ENCODE data around the gene SPAG7.
A peak's percentile ranks its signal among the peaks of the same experiment; 100 is the strongest.

SPAG7 gene

GRCh38 chr17:4934173-4934979 lies 33.2 kb downstream of the SPAG7 start:
- WGBS, 2 donors (ENCODE audit: extremely low coverage in 2 of 2, insufficient read length in 2 of 2, insufficient replicate concordance in 1 of 2) = no CpG with 5 or more reads among the region's 14 CpGs

GRCh38 chr17:4933646-4934045 lies 34.0 kb downstream of the SPAG7 start:
- Histone ChIP-seq H4K91ac (ENCODE audit: low read depth, low read length, poor library complexity) (no peak overlapping the region), H3K14ac (ENCODE audit: low read length) (no peak overlapping the region), H2BK15ac (ENCODE audit: low read length) (no peak overlapping the region), H3K27me3 (ENCODE audit: control insufficient read depth in 3 of 3, insufficient read depth in 3 of 3, low read depth in 1 of 3, low read length in 3 of 3) (no peaks in the 10 kb centered on the region), H2AK5ac (ENCODE audit: low read depth, low read length) (no peak overlapping the region), H3K4me1 (ENCODE audit: control insufficient read depth in 2 of 2, insufficient read depth in 1 of 2, low read depth in 1 of 2, low read length in 2 of 2) (peaks cover 3% of the 10 kb centered on the region in 2 donors), H3K23ac (ENCODE audit: low read depth, low read length, poor library complexity) (no peak overlapping the region), H3K4me2 (ENCODE audit: insufficient read depth, low read length, poor library complexity, severe bottlenecking) (no peak overlapping the region), H2BK12ac (ENCODE audit: low read length) (no peak overlapping the region), H2BK5ac (ENCODE audit: low read length) (no peak overlapping the region), H4K8ac (ENCODE audit: low read depth, low read length) (no peak overlapping the region), H2BK120ac (ENCODE audit: low read depth, low read length) (no peak overlapping the region), H3K79me1 (ENCODE audit: low read depth, low read length) (peaks cover 10% of the 10 kb centered on the region), H3K9ac (ENCODE audit: low read depth, low read length, poor library complexity) (no peak overlapping the region), H3K36me3 (replicated peaks in 1 of 2; ENCODE audit: control insufficient read depth in 2 of 2, insufficient read depth in 2 of 2, low read length in 2 of 2) (peaks cover 18 to 33% of the 10 kb centered on the region in 2 donors), H2AFZ (ENCODE audit: low read length) (no peak overlapping the region), H3K27ac (replicated peaks; ENCODE audit: low read length) (no peak overlapping the region), H3K4me3 (ENCODE audit: low read length in 2 of 2) (no peak overlapping the region), H3K9me3 (replicated peaks in 1 of 2; ENCODE audit: control insufficient read depth in 2 of 2, insufficient read depth in 1 of 2, low read depth in 1 of 2, low read length in 2 of 2) (no peaks in the 10 kb centered on the region), H3K18ac (ENCODE audit: low read length) (no peak overlapping the region), H3K4ac (ENCODE audit: low read length) (no peak overlapping the region)
- WGBS, 2 donors (ENCODE audit: extremely low coverage in 2 of 2, insufficient read length in 2 of 2, insufficient replicate concordance in 1 of 2) = no CpG with 5 or more reads among the region's 16 CpGs
- no peak for DNase-seq (ENCODE audit: low spot score)

More at GRCh38 chr17:4934173-4934979, 33.2 kb downstream of the SPAG7 start:
- H3K79me1 ChIP-seq (ENCODE audit: low read depth, low read length) = peaks cover 12% of the 10 kb centered on the region
- no peak overlapping the region for H3K23ac ChIP-seq (ENCODE audit: low read depth, low read length, poor library complexity)
- H2AK5ac ChIP-seq (ENCODE audit: low read depth, low read length) = no peak overlapping the region
- H3K4me3 ChIP-seq (ENCODE audit: low read length in 2 of 2) = no peak overlapping the region
- H2AFZ ChIP-seq (ENCODE audit: low read length) = no peak overlapping the region
- no peak for DNase-seq (ENCODE audit: low spot score)
- no peak overlapping the region for H3K14ac ChIP-seq (ENCODE audit: low read length)
- H4K8ac ChIP-seq (ENCODE audit: low read depth, low read length) = no peak overlapping the region
- no peak overlapping the region for H2BK15ac ChIP-seq (ENCODE audit: low read length)
- no peak overlapping the region for H4K91ac ChIP-seq (ENCODE audit: low read depth, low read length, poor library complexity)
- no peaks in the 10 kb centered on the region for H3K9me3 ChIP-seq (replicated peaks in 1 of 2; ENCODE audit: control insufficient read depth in 2 of 2, insufficient read depth in 1 of 2, low read depth in 1 of 2, low read length in 2 of 2)
- H3K4me2 ChIP-seq (ENCODE audit: insufficient read depth, low read length, poor library complexity, severe bottlenecking) = no peak overlapping the region
- H3K9ac ChIP-seq (ENCODE audit: low read depth, low read length, poor library complexity) = no peak overlapping the region
- peaks cover 18 to 34% of the 10 kb centered on the region in 2 donors for H3K36me3 ChIP-seq (replicated peaks in 1 of 2; ENCODE audit: control insufficient read depth in 2 of 2, insufficient read depth in 2 of 2, low read length in 2 of 2)
- no peak overlapping the region for H3K4ac ChIP-seq (ENCODE audit: low read length)
- H3K27ac ChIP-seq (replicated peaks; ENCODE audit: low read length) = no peak overlapping the region
- H3K4me1 ChIP-seq (ENCODE audit: control insufficient read depth in 2 of 2, insufficient read depth in 1 of 2, low read depth in 1 of 2, low read length in 2 of 2) = peaks cover 8% of the 10 kb centered on the region in 2 donors
- no peak overlapping the region for H2BK12ac ChIP-seq (ENCODE audit: low read length)
- H2BK5ac ChIP-seq (ENCODE audit: low read length) = no peak overlapping the region
- no peaks in the 10 kb centered on the region for H3K27me3 ChIP-seq (ENCODE audit: control insufficient read depth in 3 of 3, insufficient read depth in 3 of 3, low read depth in 1 of 3, low read length in 3 of 3)
- H3K18ac ChIP-seq (ENCODE audit: low read length) = peak overlapping the region; percentile 63
- no peak overlapping the region for H2BK120ac ChIP-seq (ENCODE audit: low read depth, low read length)

- Histone ChIP-seq H3K18ac (ENCODE audit: low read length) (peak overlapping the region; percentile 17), H3K4me3 (ENCODE audit: low read length in 2 of 2) (no peak overlapping the region), H4K91ac (ENCODE audit: low read depth, low read length, poor library complexity) (no peak overlapping the region), H2AK5ac (ENCODE audit: low read depth, low read length) (no peak overlapping the region), H3K4ac (ENCODE audit: low read length) (no peak overlapping the region), H2BK15ac (ENCODE audit: low read length) (no peak overlapping the region), H3K36me3 (replicated peaks in 1 of 2; ENCODE audit: control insufficient read depth in 2 of 2, insufficient read depth in 2 of 2, low read length in 2 of 2) (peaks cover 11 to 24% of the 10 kb centered on the region in 2 donors), H3K14ac (ENCODE audit: low read length) (no peak overlapping the region), H2BK5ac (ENCODE audit: low read length) (peak overlapping the region; percentile 22), H3K27ac (replicated peaks; ENCODE audit: low read length) (no peak overlapping the region), H4K8ac (ENCODE audit: low read depth, low read length) (no peak overlapping the region), H3K79me1 (ENCODE audit: low read depth, low read length) (peaks cover 3% of the 10 kb centered on the region), H3K23ac (ENCODE audit: low read depth, low read length, poor library complexity) (no peak overlapping the region), H3K9me3 (replicated peaks in 1 of 2; ENCODE audit: control insufficient read depth in 2 of 2, insufficient read depth in 1 of 2, low read depth in 1 of 2, low read length in 2 of 2) (no peaks in the 10 kb centered on the region), H2BK12ac (ENCODE audit: low read length) (no peak overlapping the region), H3K4me2 (ENCODE audit: insufficient read depth, low read length, poor library complexity, severe bottlenecking) (no peak overlapping the region), H2BK120ac (ENCODE audit: low read depth, low read length) (no peak overlapping the region), H3K9ac (ENCODE audit: low read depth, low read length, poor library complexity) (peak overlapping the region; percentile 72), H2AFZ (ENCODE audit: low read length) (no peak overlapping the region), H3K4me1 (ENCODE audit: control insufficient read depth in 2 of 2, insufficient read depth in 1 of 2, low read depth in 1 of 2, low read length in 2 of 2) (peaks cover 0 to 2% of the 10 kb centered on the region in 2 donors), H3K27me3 (ENCODE audit: control insufficient read depth in 3 of 3, insufficient read depth in 3 of 3, low read depth in 1 of 3, low read length in 3 of 3) (no peaks in the 10 kb centered on the region)
- DNase-seq (ENCODE audit: low spot score) = no peak
- no CpG with 5 or more reads among the region's 12 CpGs for WGBS, 2 donors (ENCODE audit: extremely low coverage in 2 of 2, insufficient read length in 2 of 2, insufficient replicate concordance in 1 of 2)
These were observed 34.9 kb downstream of the SPAG7 start for GRCh38 chr17:4932756-4933155.

- no peak within 1 kb of the TSS for H3K23ac ChIP-seq (ENCODE audit: low read depth, low read length, poor library complexity)
- H4K91ac ChIP-seq (ENCODE audit: low read depth, low read length, poor library complexity) = no peak within 1 kb of the TSS
- H2BK5ac ChIP-seq (ENCODE audit: low read length) = peak within 1 kb of the TSS; percentile 22
- H3K18ac ChIP-seq (ENCODE audit: low read length) = peak within 1 kb of the TSS; percentile 17
- no peaks in the 10 kb centered on the region for H3K27me3 ChIP-seq (ENCODE audit: control insufficient read depth in 3 of 3, insufficient read depth in 3 of 3, low read depth in 1 of 3, low read length in 3 of 3)
- DNase-seq (ENCODE audit: low spot score) = no peak
- no peak within 1 kb of the TSS for H2BK15ac ChIP-seq (ENCODE audit: low read length)
- H3K9me3 ChIP-seq (replicated peaks in 1 of 2; ENCODE audit: control insufficient read depth in 2 of 2, insufficient read depth in 1 of 2, low read depth in 1 of 2, low read length in 2 of 2) = no peaks in the 10 kb centered on the region
- no peak within 1 kb of the TSS for H2BK120ac ChIP-seq (ENCODE audit: low read depth, low read length)
- H4K8ac ChIP-seq (ENCODE audit: low read depth, low read length) = no peak within 1 kb of the TSS
- no peak within 1 kb of the TSS for H3K27ac ChIP-seq (replicated peaks; ENCODE audit: low read length)
- H3K4ac ChIP-seq (ENCODE audit: low read length) = no peak within 1 kb of the TSS
- peaks cover 0 to 2% of the 10 kb centered on the region in 2 donors for H3K4me1 ChIP-seq (ENCODE audit: control insufficient read depth in 2 of 2, insufficient read depth in 1 of 2, low read depth in 1 of 2, low read length in 2 of 2)
- H2AFZ ChIP-seq (ENCODE audit: low read length) = no peak within 1 kb of the TSS
- H3K36me3 ChIP-seq (replicated peaks in 1 of 2; ENCODE audit: control insufficient read depth in 2 of 2, insufficient read depth in 2 of 2, low read length in 2 of 2) = peaks cover 5 to 16% of the 10 kb centered on the region in 2 donors
- H2BK12ac ChIP-seq (ENCODE audit: low read length) = no peak within 1 kb of the TSS
- WGBS, 2 donors (ENCODE audit: extremely low coverage in 2 of 2, insufficient read length in 2 of 2, insufficient replicate concordance in 1 of 2) = no CpG with 5 or more reads among the region's 14 CpGs
- no peak within 1 kb of the TSS for H2AK5ac ChIP-seq (ENCODE audit: low read depth, low read length)
- H3K4me2 ChIP-seq (ENCODE audit: insufficient read depth, low read length, poor library complexity, severe bottlenecking) = no peak within 1 kb of the TSS
- peak within 1 kb of the TSS; percentile 78 for H3K9ac ChIP-seq (ENCODE audit: low read depth, low read length, poor library complexity)
- no peaks in the 10 kb centered on the region for H3K79me1 ChIP-seq (ENCODE audit: low read depth, low read length)
- no peak within 1 kb of the TSS for H3K4me3 ChIP-seq (ENCODE audit: low read length in 2 of 2)
- H3K14ac ChIP-seq (ENCODE audit: low read length) = no peak within 1 kb of the TSS
These were observed 35.7 kb downstream of the SPAG7 start, which contains the start of gene GP1BA for GRCh38 chr17:4931963-4932362. Gene GP1BA, plus strand, starts transcription at chr17:4932277. Its CDS starts 328 bp downstream, at chr17:4932605.

Measured in neuronal stem cell (in vitro differentiated cells).